ENCODE measurements around the gene FAAP20. TPM values are rescaled to one million over a fixed set of nuclear protein-coding genes. Genes with fewer than 3 reads are reported as not detected.

The FAAP20 gene
- polyA plus RNA-seq (2011; rRNA removed) (4.4 and 5.1 TPM in 2 replicates), polyA plus RNA-seq (2017; fragmentation: RNase III; extraction: RNeasy Plus Mini Kit Qiagen cat#74134 plus additional on column Dnase treatment) (21.7 to 26.0 TPM (median 23.1 TPM) in 3 replicates), polyA minus RNA-seq (2011; rRNA and poly(A)+ RNA removed) (2.8 and 3.2 TPM in 2 replicates)
- 19.0 and 29.4 TPM in 2 replicates for polyA plus RNA-seq (2012; cell fraction: cytosol; rRNA removed)
- polyA plus RNA-seq (2012; cell fraction: nucleus; rRNA removed) = 27.4 and 29.2 TPM in 2 replicates

GRCh38 chr1:2194319-2194897, at the start of gene FAAP20:
Gene FAAP20, minus strand, starts transcription at chr1:2194772. Its CDS starts 23 bp downstream, at chr1:2194749.
- Histone ChIP-seq H3K27ac (peak within 1 kb of the TSS; percentile 99 to 100), H3K9me3 (no peaks in the 10 kb centered on the region), H3K4me1 (peaks cover 24% of the 10 kb centered on the region), H3K4me2 (peak within 1 kb of the TSS; percentile 88), H3K4me3 (peak within 1 kb of the TSS; percentile 77)
- POLR2A ChIA-PET = interaction anchor here (0.7 to 1.6 kb wide), 10 partner anchors 9 to 351 kb away, joined by 3 to 25 read pairs (median 6); partner anchors contain the start of genes MORN1, PEX10 and RER1
- ATAC-seq = peak; percentile 64 to 65
- peak; percentile 40; the same call in 1 of the 2 replicates for TF ChIP-seq POLR2A (IDR thresholded peaks at IDR 0.05; ENCODE audit: low read length)
- TF ChIP-seq HES2 (IDR thresholded peaks at IDR 0.05) = no peak
- TF ChIP-seq ZSCAN20 (CRISPR knock-in tag; IDR thresholded peaks at IDR 0.05) = no peak
- TF ChIP-seq JUN (IDR thresholded peaks at IDR 0.05) = peak in 1 of 2 experiments; percentile 67; a peak in 1 of 5 replicates
- peak; percentile 32 to 57 for DNase-seq (ENCODE audit: low read depth in 1 of 2, low spot score in 1 of 2)
- CTCF ChIA-PET = interaction anchor here (0.6 to 10.4 kb wide), 36 partner anchors 10 to 353 kb away, joined by 3 to 267 read pairs (median 6); partner anchors contain the start of genes MORN1, PEX10 and RER1
- no peak for FAIRE-seq
- WGBS (ENCODE audit: missing lambda C conversion rate) = no CpG with 5 or more reads among the region's 63 CpGs

- 96% methylated on average over 31 of the region's 33 CpGs for WGBS (ENCODE audit: missing lambda C conversion rate)
- Histone ChIP-seq H3K4me3 (no peak overlapping the region), H3K4me1 (no peaks in the 10 kb centered on the region), H3K27ac (no peak overlapping the region), H3K4me2 (no peak overlapping the region), H3K9me3 (no peaks in the 10 kb centered on the region)
- ChIA-PET POLR2A (no interaction called here), CTCF (interaction anchor here (1.5 kb wide), 1 partner anchor 32 kb away, joined by 3 read pairs; no protein-coding TSS in a partner anchor)
- no peak for FAIRE-seq
- TF ChIP-seq HOXB13 (CRISPR knock-in tag; IDR thresholded peaks at IDR 0.05; ENCODE audit: low read depth) (no peak), FOSL2 (IDR thresholded peaks at IDR 0.05) (no peak), FOSL2 (CRISPR knock-in tag; IDR thresholded peaks at IDR 0.05) (no peak), RFX5 (IDR thresholded peaks at IDR 0.05) (no peak), FOSB (CRISPR knock-in tag; IDR thresholded peaks at IDR 0.05) (no peak), FOXS1 (CRISPR knock-in tag; IDR thresholded peaks at IDR 0.05) (no peak), BHLHE40 (IDR thresholded peaks at IDR 0.05; ENCODE audit: low read depth, low read length) (no peak), POLR2A (IDR thresholded peaks at IDR 0.05; ENCODE audit: low read length) (no peak), PBX3 (IDR thresholded peaks at IDR 0.05) (no peak)
- no peak for ATAC-seq
- no peak for DNase-seq (ENCODE audit: low read depth in 1 of 2, low spot score in 1 of 2)
Measured at GRCh38 chr1:2242814-2243725, 48.5 kb upstream of the FAAP20 start.

- Histone ChIP-seq H3K4me2 (no peak overlapping the region), H3K27ac (no peak overlapping the region), H3K4me1 (peaks cover 9% of the 10 kb centered on the region; the same call in 2 of the 3 replicates), H3K4me3 (no peak overlapping the region), H3K9me3 (no peaks in the 10 kb centered on the region)
- 92% methylated on average over 7 of the region's 13 CpGs for WGBS (ENCODE audit: missing lambda C conversion rate)
- no peak for ATAC-seq
- ChIA-PET POLR2A (no interaction called here), CTCF (no interaction called here)
- DNase-seq (ENCODE audit: low read depth in 1 of 2, low spot score in 1 of 2) = no peak
- no peak for FAIRE-seq
- TF ChIP-seq TP53 (CRISPR knock-in tag; IDR thresholded peaks at IDR 0.05) = no peak
- TF ChIP-seq HOXB13 (CRISPR knock-in tag; IDR thresholded peaks at IDR 0.05; ENCODE audit: low read depth) = no peak
- TF ChIP-seq HDAC2 (IDR thresholded peaks at IDR 0.05) = no peak
- no peak for TF ChIP-seq HMGXB4 (CRISPR knock-in tag; IDR thresholded peaks at IDR 0.05; ENCODE audit: borderline replicate concordance)
- no peak for TF ChIP-seq ESRRA (IDR thresholded peaks at IDR 0.05; ENCODE audit: borderline replicate concordance, low read length)
- TF ChIP-seq POLR2A (IDR thresholded peaks at IDR 0.05; ENCODE audit: low read length) = no peak
- no peak for TF ChIP-seq HEYL (CRISPR knock-in tag; IDR thresholded peaks at IDR 0.05)
- TF ChIP-seq HOXA7 (CRISPR knock-in tag; IDR thresholded peaks at IDR 0.05) = no peak
- no peak for TF ChIP-seq FOSL2 (IDR thresholded peaks at IDR 0.05)
- TF ChIP-seq FOSL2 (CRISPR knock-in tag; IDR thresholded peaks at IDR 0.05) = no peak
- no peak for TF ChIP-seq NPAS2 (CRISPR knock-in tag; IDR thresholded peaks at IDR 0.05; ENCODE audit: borderline replicate concordance)
- TF ChIP-seq ELK1 (IDR thresholded peaks at IDR 0.05; ENCODE audit: low read depth, low read length) = no peak
- no peak for TF ChIP-seq KDM5A (IDR thresholded peaks at IDR 0.05)
- TF ChIP-seq RARB (CRISPR knock-in tag; IDR thresholded peaks at IDR 0.05) = no peak
- no peak for TF ChIP-seq BHLHE40 (IDR thresholded peaks at IDR 0.05; ENCODE audit: low read depth, low read length)
- no peak for TF ChIP-seq SMC3 (IDR thresholded peaks at IDR 0.05)
- TF ChIP-seq USF2 (IDR thresholded peaks at IDR 0.05) = no peak
- no peak for TF ChIP-seq HES2 (IDR thresholded peaks at IDR 0.05)
Measured at GRCh38 chr1:2241820-2242219, 47.2 kb upstream of the FAAP20 start.
